Glutamatergic neuron (in vitro differentiated cells): ENCODE measurements around the gene ARHGAP11A. TPM values are rescaled to one million over a fixed set of nuclear protein-coding genes. Genes with fewer than 3 reads are reported as not detected.

Experiments
- DNase-seq: peaks from one replicate; pipeline ENCODE4 v3.0.0; 2022
- H3K27ac Mint-ChIP-seq: one replicate; pipeline ENCODE4 v1.8.0; 2020; ENCODE audit warnings: mild to moderate bottlenecking, mixed read lengths, inconsistent platforms; ENCODE audit not compliant: unreplicated experiment
- H3K27me3 Mint-ChIP-seq: one replicate; pipeline ENCODE4 v1.8.0; 2020; ENCODE audit warnings: mild to moderate bottlenecking, moderate library complexity, mixed read lengths, inconsistent platforms; ENCODE audit not compliant: unreplicated experiment
- H3K36me3 Mint-ChIP-seq: one replicate; pipeline ENCODE4 v1.8.0; 2020; ENCODE audit warnings: mild to moderate bottlenecking, mixed read lengths, inconsistent platforms; ENCODE audit not compliant: unreplicated experiment
- H3K4me1 Mint-ChIP-seq: one replicate; pipeline ENCODE4 v1.8.0; 2020; ENCODE audit warnings: mild to moderate bottlenecking, low read depth, mixed read lengths, inconsistent platforms; ENCODE audit not compliant: unreplicated experiment
- H3K4me3 Mint-ChIP-seq: one replicate; pipeline ENCODE4 v1.8.0; 2020; ENCODE audit warnings: mild to moderate bottlenecking, mixed read lengths, inconsistent platforms; ENCODE audit not compliant: unreplicated experiment
- H3K9me3 Mint-ChIP-seq: one replicate; pipeline ENCODE4 v1.8.0; 2020; ENCODE audit warnings: mild to moderate bottlenecking, moderate library complexity, mixed read lengths, inconsistent platforms; ENCODE audit not compliant: unreplicated experiment
- total RNA-seq: library from RNA; stranded (reverse); fragmentation: NEBNext Ultra II Directional; extraction: Animal tissue kit (Norgen Biotek cat#: 25700); gene quantifications from one replicate; pipeline ENCODE4 v1.2.1, GENCODE V29; 2021; ENCODE audit not compliant: unreplicated experiment
- TF ChIP-seq, protein P1 (sequence below): fragments of 200-600 bp; sonication (generic); IDR thresholded peaks from one replicate; pipeline ENCODE4 v1.5.0; 2021; ENCODE audit not compliant: partially characterized antibody, unreplicated experiment

ARHGAP11A gene
- total RNA-seq, 1 donor from 2014 or later = 8.9 TPM

DNA sequence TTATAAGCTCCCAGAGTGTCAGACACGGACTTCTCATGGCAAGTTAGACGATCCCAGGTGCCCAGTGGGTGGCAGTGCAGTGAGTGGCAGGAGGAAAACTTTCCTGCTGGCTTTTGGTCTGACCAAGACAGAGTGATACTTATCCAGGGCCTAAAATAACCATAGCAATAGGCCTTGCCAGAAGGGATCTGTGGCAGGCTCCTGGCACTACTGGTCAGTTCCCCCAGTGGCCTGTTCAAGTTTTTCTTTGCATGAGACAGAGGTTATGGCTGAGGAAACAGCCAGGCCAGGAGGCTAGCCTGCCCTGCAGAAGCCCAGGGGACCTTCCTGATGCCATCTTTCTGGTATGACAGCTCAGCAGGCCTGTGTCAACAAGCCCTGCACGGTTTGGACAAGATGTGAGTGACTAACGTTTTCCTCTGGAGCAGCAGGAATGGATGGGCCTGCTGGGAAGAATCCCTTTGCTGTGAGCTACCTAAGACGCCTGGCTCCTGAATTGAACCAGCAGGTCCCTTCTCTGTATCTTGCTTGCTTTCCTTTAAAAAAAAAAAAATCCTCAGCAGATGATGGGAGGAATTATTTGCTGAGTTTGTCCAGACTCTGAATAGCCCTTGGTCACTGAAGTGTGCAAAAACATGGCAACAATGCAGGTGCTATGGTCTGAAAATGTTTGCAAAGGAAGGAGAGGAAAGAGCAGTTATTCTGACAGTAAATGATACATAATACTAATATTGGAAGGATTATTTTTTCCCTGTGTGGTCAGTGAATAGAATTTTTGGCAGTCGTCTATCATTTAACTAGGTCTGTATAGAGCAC is 44.2 kb downstream of the ARHGAP11A start:
- Mint-ChIP-seq H3K36me3 (no peaks in the 10 kb centered on the region), H3K9me3 (no peaks in the 10 kb centered on the region), H3K4me3 (no peak overlapping the region), H3K27me3 (peaks cover 6% of the 10 kb centered on the region), H3K4me1 (no peaks in the 10 kb centered on the region), H3K27ac (no peak overlapping the region)
- no peak for DNase-seq
- TF ChIP-seq, protein P1, sequence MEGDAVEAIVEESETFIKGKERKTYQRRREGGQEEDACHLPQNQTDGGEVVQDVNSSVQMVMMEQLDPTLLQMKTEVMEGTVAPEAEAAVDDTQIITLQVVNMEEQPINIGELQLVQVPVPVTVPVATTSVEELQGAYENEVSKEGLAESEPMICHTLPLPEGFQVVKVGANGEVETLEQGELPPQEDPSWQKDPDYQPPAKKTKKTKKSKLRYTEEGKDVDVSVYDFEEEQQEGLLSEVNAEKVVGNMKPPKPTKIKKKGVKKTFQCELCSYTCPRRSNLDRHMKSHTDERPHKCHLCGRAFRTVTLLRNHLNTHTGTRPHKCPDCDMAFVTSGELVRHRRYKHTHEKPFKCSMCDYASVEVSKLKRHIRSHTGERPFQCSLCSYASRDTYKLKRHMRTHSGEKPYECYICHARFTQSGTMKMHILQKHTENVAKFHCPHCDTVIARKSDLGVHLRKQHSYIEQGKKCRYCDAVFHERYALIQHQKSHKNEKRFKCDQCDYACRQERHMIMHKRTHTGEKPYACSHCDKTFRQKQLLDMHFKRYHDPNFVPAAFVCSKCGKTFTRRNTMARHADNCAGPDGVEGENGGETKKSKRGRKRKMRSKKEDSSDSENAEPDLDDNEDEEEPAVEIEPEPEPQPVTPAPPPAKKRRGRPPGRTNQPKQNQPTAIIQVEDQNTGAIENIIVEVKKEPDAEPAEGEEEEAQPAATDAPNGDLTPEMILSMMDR = no peak

- Mint-ChIP-seq H3K4me3 (no peak overlapping the region), H3K9me3 (no peaks in the 10 kb centered on the region), H3K4me1 (peaks cover under 1% of the 10 kb centered on the region), H3K27ac (no peak overlapping the region), H3K36me3 (no peaks in the 10 kb centered on the region), H3K27me3 (peaks cover 2% of the 10 kb centered on the region)
- TF ChIP-seq, protein P1 = no peak
- no peak for DNase-seq
Measured at GRCh38 chr15:32663671-32664070, 48.4 kb downstream of the ARHGAP11A start.

DNA sequence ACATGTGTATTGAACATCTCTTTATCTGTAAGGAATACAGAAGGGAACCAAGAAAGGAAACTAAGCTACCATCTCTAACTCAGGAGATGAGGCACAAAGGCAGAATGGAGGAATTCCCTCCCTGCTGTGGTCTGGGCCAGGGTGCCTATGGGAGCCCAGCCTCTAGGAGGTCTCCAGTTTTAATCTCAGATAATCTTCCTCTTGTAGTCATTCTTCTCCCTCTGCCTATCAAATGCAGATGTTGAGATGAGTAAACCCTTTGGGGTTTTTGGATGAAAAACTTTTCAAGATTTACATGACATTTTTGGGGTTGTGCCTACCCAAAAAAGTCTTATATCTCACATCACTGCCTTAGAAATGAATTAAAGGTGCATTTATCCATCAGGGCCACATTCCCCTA is 49.5 kb downstream of the ARHGAP11A start:
- H3K36me3 Mint-ChIP-seq = no peaks in the 10 kb centered on the region
- no peaks in the 10 kb centered on the region for H3K9me3 Mint-ChIP-seq
- peaks cover 2% of the 10 kb centered on the region for H3K27me3 Mint-ChIP-seq
- H3K4me3 Mint-ChIP-seq = no peak overlapping the region
- peaks cover 7% of the 10 kb centered on the region for H3K4me1 Mint-ChIP-seq
- TF ChIP-seq, protein P1 = no peak
- DNase-seq = no peak
- H3K27ac Mint-ChIP-seq = no peak overlapping the region

- DNase-seq = no peak
- no peak overlapping the region for H3K27ac Mint-ChIP-seq
- no peaks in the 10 kb centered on the region for H3K36me3 Mint-ChIP-seq
- TF ChIP-seq, protein P1 = no peak
- H3K9me3 Mint-ChIP-seq = no peaks in the 10 kb centered on the region
- H3K27me3 Mint-ChIP-seq = peaks cover 1% of the 10 kb centered on the region
- H3K4me3 Mint-ChIP-seq = no peak overlapping the region
- H3K4me1 Mint-ChIP-seq = peaks cover 14% of the 10 kb centered on the region
Measured at GRCh38 chr15:32667321-32667720, 52.0 kb downstream of the ARHGAP11A start.

DNA sequence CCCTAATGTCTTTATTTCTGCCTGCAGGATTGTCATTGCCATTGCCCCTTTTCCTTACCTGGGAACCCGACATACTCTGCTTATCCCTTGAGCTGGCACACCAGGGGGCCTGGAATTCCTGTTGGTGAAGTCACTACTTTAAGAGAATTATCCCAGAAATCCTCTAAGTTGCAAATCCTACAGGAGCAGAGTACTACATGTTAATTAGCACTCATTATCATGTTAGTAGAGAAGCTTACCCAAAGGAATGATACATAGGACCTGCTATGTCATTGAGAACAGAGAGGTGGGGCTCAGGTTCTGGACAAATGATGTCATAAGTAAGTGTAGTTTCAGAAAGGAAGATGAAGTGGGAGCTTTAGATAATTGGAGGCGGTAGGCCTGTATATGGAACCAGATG is 53.6 kb downstream of the ARHGAP11A start:
- no peak for DNase-seq
- H3K27me3 Mint-ChIP-seq = peaks cover 3% of the 10 kb centered on the region
- H3K4me1 Mint-ChIP-seq = peaks cover 14% of the 10 kb centered on the region
- no peaks in the 10 kb centered on the region for H3K9me3 Mint-ChIP-seq
- H3K27ac Mint-ChIP-seq = no peak overlapping the region
- no peaks in the 10 kb centered on the region for H3K36me3 Mint-ChIP-seq
- H3K4me3 Mint-ChIP-seq = no peak overlapping the region
- TF ChIP-seq, protein P1 = no peak
